HepG2 (cell line): ENCODE data around the gene NAPB.

Experiments
- CTCF ChIP-seq: sonication (generic); formaldehyde crosslinking; IDR thresholded peaks from 2 replicates; pipeline ENCODE4 v1.5.0; 2020; ENCODE audit warnings: mild to moderate bottlenecking, missing genetic modification reagents, moderate library complexity
- FOXP1 ChIP-seq, 2 experiments: fragments of 450-650 bp in 1 of 2; IDR thresholded peaks; 2 replicates each; pipeline ENCODE4 v1.6.1; 2017 to 2018; ENCODE audit warnings: antibody characterized with exemption in 1 of 2
- NR2F6 ChIP-seq, 2 experiments: IDR thresholded peaks; 2 replicates each; pipeline ENCODE4 v1.6.1; 2016; ENCODE audit warnings: antibody characterized with exemption in 1 of 2, mild to moderate bottlenecking in 1 of 2
- POLR2A ChIP-seq, 2 experiments: IDR thresholded peaks; 2 replicates each; pipeline ENCODE4 v1.6.1; 2011; ENCODE audit warnings: low read depth in 2 of 2, low read length in 2 of 2, mild to moderate bottlenecking in 1 of 2, moderate library complexity in 1 of 2; ENCODE audit not compliant: insufficient read depth in 1 of 2
- RAD21 ChIP-seq: fragments of 450-650 bp; formaldehyde crosslinking; IDR thresholded peaks from 2 replicates; pipeline ENCODE4 v1.5.0; 2020; ENCODE audit warnings: mild to moderate bottlenecking
- ZSCAN20 ChIP-seq: sonication (generic); formaldehyde crosslinking; IDR thresholded peaks from 2 replicates; pipeline ENCODE4 v1.4.0; 2020; ENCODE audit warnings: missing genetic modification reagents, mild to moderate bottlenecking, borderline replicate concordance
- TF ChIP-seq, protein P1 (sequence below): sonication (generic); formaldehyde crosslinking; IDR thresholded peaks from 2 replicates; pipeline ENCODE4 v1.4.0; 2020; ENCODE audit warnings: missing genetic modification reagents

- TF ChIP-seq RAD21 (CRISPR knock-in tag) (no peak), NR2F6 (IDR thresholded peaks at IDR 0.05) (no peak), NR2F6 (CRISPR knock-in tag; IDR thresholded peaks at IDR 0.05) (no peak), ZSCAN20 (CRISPR knock-in tag) (no peak), POLR2A (IDR thresholded peaks at IDR 0.05; ENCODE audit: insufficient read depth in 1 of 2, low read depth in 2 of 2, low read length in 2 of 2) (no peak), FOXP1 (IDR thresholded peaks at IDR 0.05) (no peak), FOXP1 (CRISPR knock-in tag; IDR thresholded peaks at IDR 0.05) (no peak), CTCF (CRISPR knock-in tag) (no peak)
- TF ChIP-seq, protein P1, sequence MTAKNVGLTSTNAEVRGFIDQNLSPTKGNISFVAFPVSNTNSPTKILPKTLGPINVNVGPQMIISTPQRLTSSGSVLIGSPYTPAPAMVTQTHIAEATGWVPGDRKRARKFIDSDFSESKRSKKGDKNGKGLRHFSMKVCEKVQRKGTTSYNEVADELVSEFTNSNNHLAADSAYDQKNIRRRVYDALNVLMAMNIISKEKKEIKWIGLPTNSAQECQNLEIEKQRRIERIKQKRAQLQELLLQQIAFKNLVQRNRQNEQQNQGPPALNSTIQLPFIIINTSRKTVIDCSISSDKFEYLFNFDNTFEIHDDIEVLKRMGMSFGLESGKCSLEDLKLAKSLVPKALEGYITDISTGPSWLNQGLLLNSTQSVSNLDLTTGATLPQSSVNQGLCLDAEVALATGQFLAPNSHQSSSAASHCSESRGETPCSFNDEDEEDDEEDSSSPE (CRISPR knock-in tag): no peak
Measured at GRCh38 chr20:23461180-23461579, 39.9 kb upstream of the NAPB start.
